Stimulated activated CD4-positive, alpha-beta T cell treated with anti-CD3 and anti-CD28 coated beads, Interleukin-1b, Interleukin-23, amount 100 ng/mL, for 4 hours (primary cell): ENCODE measurements around the gene RASA4B.
A peak's percentile ranks its signal among the peaks of the same experiment; 100 is the strongest.
"Not testable (repeated sequence)": the region's sequence is repeated elsewhere in the genome, so short reads cannot be mapped to it uniquely, and the experiment has no call there.

ENCODE experiments used
- DNase-seq, 2 donors: peaks; one replicate each; pipeline ENCODE4 v3.0.0-alpha.2; 2020; ENCODE audit warnings: low read depth in 2 of 2

RASA4B gene

GRCh38 chr7:102474116-102474515 is 43.5 kb downstream of the RASA4B start:
- not testable (repeated sequence) for DNase-seq

- no peak for DNase-seq
Observed at GRCh38 chr7:102473271-102473991, 44.1 kb downstream of the RASA4B start.

GRCh38 chr7:102472126-102473041 is 45.2 kb downstream of the RASA4B start:
- DNase-seq: no peak

GRCh38 chr7:102471791-102472125 is 45.8 kb downstream of the RASA4B start:
- DNase-seq: no peak

- DNase-seq: no peak
Observed at GRCh38 chr7:102469972-102470825, 47.4 kb downstream of the RASA4B start.

- DNase-seq: no peak
Observed at GRCh38 chr7:102469351-102469971, 48.1 kb downstream of the RASA4B start.

GRCh38 chr7:102468478-102469350 is 48.9 kb downstream of the RASA4B start:
- DNase-seq: no peak

GRCh38 chr7:102467581-102468477 is 49.7 kb downstream of the RASA4B start:
- no peak for DNase-seq

GRCh38 chr7:102466097-102466496 is 51.5 kb downstream of the RASA4B start:
- no peak for DNase-seq

GRCh38 chr7:102464577-102465280 is 52.8 kb downstream of the RASA4B start, which contains the start of the genes ALKBH4 and LRWD1:
Gene ALKBH4, minus strand, starts transcription at chr7:102464863. Its CDS starts 27 bp downstream, at chr7:102464836.
Gene LRWD1, plus strand, starts transcription at chr7:102464984. Its CDS starts 97 bp downstream, at chr7:102465081.
- DNase-seq: peak; percentile 93 to 98

GRCh38 chr7:102463841-102464576 is 53.6 kb downstream of the RASA4B start:
- DNase-seq: no peak

GRCh38 chr7:102460467-102460866 is 57.1 kb downstream of the RASA4B start:
- no peak for DNase-seq

GRCh38 chr7:102459221-102459844 is 58.2 kb downstream of the RASA4B start:
- DNase-seq: no peak

GRCh38 chr7:102457352-102457924 is 60.1 kb downstream of the RASA4B start:
- no peak for DNase-seq

GRCh38 chr7:102456327-102456726 is 61.2 kb downstream of the RASA4B start:
- no peak for DNase-seq

- no peak for DNase-seq
Observed at GRCh38 chr7:102455596-102455995, 62.0 kb downstream of the RASA4B start.

GRCh38 chr7:102454932-102455331 is 62.6 kb downstream of the RASA4B start:
- not testable (repeated sequence) for DNase-seq
